22Rv1 (cell line): Measurements from ENCODE around the gene GABBR2.

ENCODE experiments used
- ZFX ChIP-seq: fragments of 450-650 bp; IDR thresholded peaks from 2 replicates; pipeline ENCODE4 v1.6.1; 2017; ENCODE audit warnings: antibody characterized with exemption, borderline replicate concordance
- TF ChIP-seq, protein P1 (sequence below): fragments of 450-650 bp; IDR thresholded peaks from 2 replicates; pipeline ENCODE4 v1.5.1; 2017; ENCODE audit warnings: mild to moderate bottlenecking

GRCh38 chr9:98627296-98627695, 81.4 kb downstream of the GABBR2 start:
- TF ChIP-seq, protein P1, sequence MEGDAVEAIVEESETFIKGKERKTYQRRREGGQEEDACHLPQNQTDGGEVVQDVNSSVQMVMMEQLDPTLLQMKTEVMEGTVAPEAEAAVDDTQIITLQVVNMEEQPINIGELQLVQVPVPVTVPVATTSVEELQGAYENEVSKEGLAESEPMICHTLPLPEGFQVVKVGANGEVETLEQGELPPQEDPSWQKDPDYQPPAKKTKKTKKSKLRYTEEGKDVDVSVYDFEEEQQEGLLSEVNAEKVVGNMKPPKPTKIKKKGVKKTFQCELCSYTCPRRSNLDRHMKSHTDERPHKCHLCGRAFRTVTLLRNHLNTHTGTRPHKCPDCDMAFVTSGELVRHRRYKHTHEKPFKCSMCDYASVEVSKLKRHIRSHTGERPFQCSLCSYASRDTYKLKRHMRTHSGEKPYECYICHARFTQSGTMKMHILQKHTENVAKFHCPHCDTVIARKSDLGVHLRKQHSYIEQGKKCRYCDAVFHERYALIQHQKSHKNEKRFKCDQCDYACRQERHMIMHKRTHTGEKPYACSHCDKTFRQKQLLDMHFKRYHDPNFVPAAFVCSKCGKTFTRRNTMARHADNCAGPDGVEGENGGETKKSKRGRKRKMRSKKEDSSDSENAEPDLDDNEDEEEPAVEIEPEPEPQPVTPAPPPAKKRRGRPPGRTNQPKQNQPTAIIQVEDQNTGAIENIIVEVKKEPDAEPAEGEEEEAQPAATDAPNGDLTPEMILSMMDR = no peak
- TF ChIP-seq ZFX = no peak
